GM12878 (cell line): ENCODE results near the gene PRR9. TPM values are rescaled to one million over a fixed set of nuclear protein-coding genes. Genes with fewer than 3 reads are reported as not detected.

Source experiments
- ATAC-seq: fragments of 200-7000 bp; cut with Tn5 transposase; 3 replicates; pipeline ENCODE4 v1.9.1; 2020; ENCODE audit warnings: mild to moderate bottlenecking, moderate library complexity
- BruUV-seq: library from RNA; stranded (reverse); fragments of 400-500 nt; replicated peaks from 2 replicates; lab custom pipeline; 2021; lab: Mats Ljungman, UMichigan
- CTCF ChIA-PET: fragments of 300-600 bp; sonication (Branson Sonifier 250); formaldehyde crosslinking; extraction: SDS; loops from one replicate; lab custom pipeline; 2021; ENCODE audit warnings: inconsistent platforms; lab: Yijun Ruan, JAX
- POLR2A ChIA-PET: fragments of 350-600 bp; formaldehyde crosslinking; extraction: SDS; loops from one replicate; lab custom pipeline; 2021; ENCODE audit warnings: inconsistent platforms; lab: Charles Lee
- RAD21 ChIA-PET: fragments of 300-600 bp; sonication (Branson Sonifier 250); formaldehyde crosslinking; loops from one replicate; lab custom pipeline; 2023; ENCODE audit warnings: antibody characterized with exemption; ENCODE audit not compliant: unreplicated experiment; lab: Charles Lee
- SMC1A ChIA-PET: fragments of 300-600 bp; sonication (Branson Sonifier 250); formaldehyde crosslinking; loops from one replicate; lab custom pipeline; 2023; ENCODE audit not compliant: unreplicated experiment, uncharacterized antibody; lab: Charles Lee
- DNase-seq: peaks from one replicate; pipeline ENCODE4 v3.0.0-alpha.2; 2011; ENCODE audit warnings: low read depth, low spot score
- FAIRE-seq: peaks from 3 replicates; lab custom pipeline; 2011; peaks lifted over from hg19 to GRCh38; lab: Jason Lieb, UNC
- H2AFZ ChIP-seq: 2 replicates; pipeline ENCODE4 v1.6.0; 2011; ENCODE audit warnings: low read depth, low read length, control low read depth; ENCODE audit not compliant: control insufficient read depth
- H3K27ac ChIP-seq: 2 replicates; pipeline ENCODE4 v1.5.1; 2011; ENCODE audit warnings: control low read depth; ENCODE audit not compliant: control insufficient read depth, insufficient read depth
- H3K27me3 ChIP-seq, 2 experiments: replicated peaks in 1 of 2; 2 replicates each; pipeline versions ENCODE4 v1.6.0 to v1.6.1; 2011; ENCODE audit warnings: low read length in 1 of 2; ENCODE audit not compliant: control insufficient read depth in 2 of 2, insufficient read depth in 2 of 2
- H3K36me3 ChIP-seq, 2 experiments: 2 replicates each; pipeline ENCODE4 v1.5.1; 2011; ENCODE audit warnings: low read length in 1 of 2; ENCODE audit not compliant: control insufficient read depth in 2 of 2, insufficient read depth in 2 of 2
- H3K4me1 ChIP-seq: 2 replicates; pipeline ENCODE4 v1.6.1; 2011; ENCODE audit warnings: mild to moderate bottlenecking, low read length, moderate library complexity, mixed read lengths; ENCODE audit not compliant: control insufficient read depth, insufficient read depth
- H3K4me2 ChIP-seq: 2 replicates; pipeline ENCODE4 v1.6.0; 2011; ENCODE audit warnings: control low read depth; ENCODE audit not compliant: control insufficient read depth, insufficient read depth
- H3K4me3 ChIP-seq: fragments of 200-600 bp; sonication (generic); 2 replicates; pipeline ENCODE4 v1.5.1; 2016
- H3K79me2 ChIP-seq: 2 replicates; pipeline ENCODE4 v1.6.0; 2011; ENCODE audit warnings: low read length; ENCODE audit not compliant: control insufficient read depth, insufficient read depth
- H3K9ac ChIP-seq: 2 replicates; pipeline ENCODE4 v1.8.0; 2011; ENCODE audit warnings: low read length, control low read depth, mixed read lengths; ENCODE audit not compliant: control insufficient read depth, insufficient read depth
- H3K9me3 ChIP-seq: replicated peaks from 3 replicates; pipeline ENCODE4 v1.5.1; 2011; ENCODE audit warnings: mild to moderate bottlenecking, low read length; ENCODE audit not compliant: control insufficient read depth, insufficient read depth
- H4K20me1 ChIP-seq: 2 replicates; pipeline ENCODE4 v1.6.0; 2011; ENCODE audit not compliant: control insufficient read depth, insufficient read depth
- CREB1 ChIP-seq: IDR thresholded peaks from 2 replicates; pipeline ENCODE4 v1.6.1; 2012; ENCODE audit warnings: low read depth, mild to moderate bottlenecking, inconsistent platforms
- ETV6 ChIP-seq, 2 experiments: fragments of 450-650 bp in 1 of 2; IDR thresholded peaks in 1 of 2; conservative IDR thresholded peaks in 1 of 2; 2 replicates each; pipeline ENCODE4 v1.6.1; 2014; ENCODE audit warnings: antibody characterized with exemption in 1 of 2, borderline replicate concordance in 1 of 2, low read depth in 1 of 2, mild to moderate bottlenecking in 1 of 2, moderate library complexity in 1 of 2
- MTA3 ChIP-seq: IDR thresholded peaks from 2 replicates; pipeline ENCODE4 v1.6.1; 2012; ENCODE audit warnings: low read length, inconsistent platforms, borderline replicate concordance
- RB1 ChIP-seq: fragments of 450-650 bp; formaldehyde crosslinking; IDR thresholded peaks from 2 replicates; pipeline ENCODE4 v1.6.1; 2017; ENCODE audit warnings: mild to moderate bottlenecking, borderline replicate concordance
- SMAD5 ChIP-seq: IDR thresholded peaks from 2 replicates; pipeline ENCODE4 v1.6.1; 2016; ENCODE audit warnings: antibody characterized with exemption, low read depth
- SMARCA5 ChIP-seq: fragments of 450-650 bp; IDR thresholded peaks from 2 replicates; pipeline ENCODE4 v1.6.1; 2017; ENCODE audit warnings: mild to moderate bottlenecking
- ZNF274 ChIP-seq: IDR thresholded peaks from one replicate; pipeline ENCODE4 v1.8.0; 2011; ENCODE audit not compliant: insufficient read length, insufficient read depth
- WGBS: methylation state at CpG from one replicate; pipeline ENCODE4 v1.1.6; 2016; ENCODE audit warnings: low lambda C conversion rate; ENCODE audit not compliant: insufficient replicate concordance, insufficient coverage; ENCODE audit errors: missing lambda C conversion rate; 5-methylcytosine and 5-hydroxymethylcytosine counted together
- in situ Hi-C: fragments of 300-500 bp; cut with MboI; formaldehyde crosslinking; loops from 9 replicates; pipeline ENCODE4 v1.14.3; 2018; ENCODE audit warnings: mixed read lengths
- intact Hi-C: fragments of 100-400 bp; cut with micrococcal nuclease; formaldehyde crosslinking; loops from one replicate; pipeline ENCODE4 v1.14.2; 2022; ENCODE audit not compliant: unreplicated experiment
- polyA plus RNA-seq, 11 experiments: library from polyadenylated mRNA; depleted of rRNA in 4 of 11; unstranded in 6 of 11; stranded (reverse) in 5 of 11; fragments of >200 nt; fragmentation: Nextera tagmentation in 4 of 11; fragmentation: Illumina TruSeq in 1 of 11; extraction: Ambion mirVana in 4 of 11; extraction: Trizol in 1 of 11; gene quantifications; 1 replicate in 1 of 11; 2 replicates in 10 of 11; pipeline versions ENCODE4 v1.2.1 to v1.2.3, GENCODE V29; 2011 to 2016; ENCODE audit warnings: inconsistent platforms in 2 of 11, missing spikeins in 2 of 11, low read depth in 1 of 11
- total RNA-seq, 4 experiments: library from RNA; depleted of rRNA in 3 of 4; stranded (reverse); fragments of >200 nt in 3 of 4; fragmentation: Illumina TruSeq in 1 of 4; extraction: Trizol in 1 of 4; gene quantifications; 2 replicates each; pipeline versions ENCODE4 v1.2.1 to v1.2.3, GENCODE V29; 2013 to 2021
- TF ChIP-seq, protein P1 (sequence below): IDR thresholded peaks from 2 replicates; pipeline ENCODE4 v1.6.1; 2012; ENCODE audit warnings: low read depth, low read length, improper control_type of control experiment
- TF ChIP-seq, protein P2 (sequence below): fragments of 450-650 bp; IDR thresholded peaks from 2 replicates; pipeline ENCODE4 v1.6.1; 2014; ENCODE audit warnings: mild to moderate bottlenecking

Gene PRR9
- total and polyA plus RNA-seq, 10 of the 15 experiments (the other 5 are each of a cell fraction or from before 2014, with no cell fraction given): not detected

DNA sequence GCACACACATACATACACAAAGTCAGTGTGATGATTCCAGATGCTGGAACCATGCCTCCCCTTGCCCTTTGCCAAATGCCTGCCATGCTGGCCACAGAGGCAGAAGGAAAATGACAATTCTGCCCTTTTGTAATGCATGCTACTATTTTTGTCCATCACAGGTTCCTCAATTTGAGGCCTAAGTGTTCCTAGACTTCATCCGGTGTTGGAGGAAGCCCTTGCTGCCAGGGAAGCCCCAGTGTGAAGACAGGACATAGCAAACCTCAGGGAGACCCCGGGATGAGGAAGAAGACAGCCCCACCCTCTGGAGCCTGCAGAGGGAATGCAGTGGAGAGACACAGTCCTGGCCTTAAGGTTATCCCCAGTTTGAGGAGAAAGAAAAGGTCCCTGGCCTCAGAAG is 14.4 kb downstream of the PRR9 start:
- no peaks in the 10 kb centered on the region for H3K79me2 ChIP-seq
- CTCF ChIA-PET: interaction anchor here (2.3 to 3.7 kb wide), 4 partner anchors 11 to 56 kb away, joined by 7 to 38 read pairs (median 28); no protein-coding TSS in a partner anchor
- no peaks in the 10 kb centered on the region for H3K4me1 ChIP-seq
- RAD21 ChIA-PET: interaction anchor here (1.3 to 3.2 kb wide), 3 partner anchors 29 to 45 kb away, joined by 3 to 31 read pairs (median 4); partner anchors contain the start of gene LORICRIN
- TF ChIP-seq SMARCA5: no peak
- TF ChIP-seq ETV6 (conservative IDR thresholded peaks at IDR 0.05 in 1 of 2, IDR thresholded peaks at IDR 0.05 in 1 of 2; ENCODE audit: borderline replicate concordance in 1 of 2, low read depth in 1 of 2): no peak
- no peak for TF ChIP-seq SMAD5
- TF ChIP-seq, protein P1, sequence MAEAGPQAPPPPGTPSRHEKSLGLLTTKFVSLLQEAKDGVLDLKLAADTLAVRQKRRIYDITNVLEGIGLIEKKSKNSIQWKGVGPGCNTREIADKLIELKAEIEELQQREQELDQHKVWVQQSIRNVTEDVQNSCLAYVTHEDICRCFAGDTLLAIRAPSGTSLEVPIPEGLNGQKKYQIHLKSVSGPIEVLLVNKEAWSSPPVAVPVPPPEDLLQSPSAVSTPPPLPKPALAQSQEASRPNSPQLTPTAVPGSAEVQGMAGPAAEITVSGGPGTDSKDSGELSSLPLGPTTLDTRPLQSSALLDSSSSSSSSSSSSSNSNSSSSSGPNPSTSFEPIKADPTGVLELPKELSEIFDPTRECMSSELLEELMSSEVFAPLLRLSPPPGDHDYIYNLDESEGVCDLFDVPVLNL: no peak
- H3K4me3 ChIP-seq: no peak overlapping the region
- no peak for DNase-seq
- intact Hi-C loops (no loop called here), in situ Hi-C loops (no loop called here)
- H2AFZ ChIP-seq: no peak overlapping the region
- H3K36me3 ChIP-seq: no peaks in the 10 kb centered on the region
- no peak for ATAC-seq
- FAIRE-seq: no peak
- H3K4me2 ChIP-seq: no peak overlapping the region
- H3K9me3 ChIP-seq: no peaks in the 10 kb centered on the region; the same call in 2 of the 3 replicates
- H4K20me1 ChIP-seq: no peaks in the 10 kb centered on the region
- H3K27me3 ChIP-seq: no peaks in the 10 kb centered on the region; a peak in 1 of 4 replicates
- H3K27ac ChIP-seq: no peak overlapping the region
- 3% methylated on average over 2 of the region's 2 CpGs for WGBS
- H3K9ac ChIP-seq: no peak overlapping the region
- SMC1A ChIA-PET: interaction anchor here (1.9 to 4.2 kb wide), 4 partner anchors 8 to 113 kb away, joined by 7 to 42 read pairs (median 8); no protein-coding TSS in a partner anchor
- BruUV-seq: no TSS peak
- POLR2A ChIA-PET: no interaction called here

DNA sequence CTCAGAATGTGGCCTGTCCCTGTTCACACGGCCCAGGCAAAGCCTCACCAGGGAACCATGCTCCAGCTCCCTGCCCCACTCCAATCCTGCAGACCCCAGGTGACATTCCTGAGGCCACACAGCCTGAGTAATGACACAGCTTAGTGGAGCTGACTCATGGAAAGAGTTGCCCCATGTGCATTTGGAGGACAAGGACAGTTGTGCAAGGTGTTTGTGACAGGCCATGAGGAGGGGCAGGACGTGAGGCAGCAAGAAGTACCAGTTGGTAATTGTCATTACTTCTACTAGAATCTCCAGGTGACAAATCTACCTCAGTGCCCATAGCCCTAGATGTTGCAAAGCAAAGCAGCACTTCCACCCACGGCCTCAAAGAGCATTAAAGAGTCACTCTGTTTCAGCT is 15.2 kb downstream of the PRR9 start:
- intact Hi-C loops: no loop called here
- CTCF ChIA-PET: interaction anchor here (0.8 to 3.7 kb wide), 14 partner anchors 9 to 123 kb away, joined by 3 to 38 read pairs (median 9); no protein-coding TSS in a partner anchor

More for the DNA sequence above, 15.2 kb downstream of the PRR9 start:
- Histone ChIP-seq H3K9ac (no peak overlapping the region), H2AFZ (no peak overlapping the region), H3K36me3 (no peaks in the 10 kb centered on the region), H3K27ac (no peak overlapping the region), H4K20me1 (no peaks in the 10 kb centered on the region), H3K4me2 (no peak overlapping the region), H3K4me1 (no peaks in the 10 kb centered on the region), H3K79me2 (no peaks in the 10 kb centered on the region), H3K4me3 (no peak overlapping the region)
- ChIA-PET SMC1A (interaction anchor here (0.9 to 4.2 kb wide), 15 partner anchors 8 to 123 kb away, joined by 3 to 42 read pairs (median 6); no protein-coding TSS in a partner anchor), RAD21 (interaction anchor here (1.3 to 3.2 kb wide), 10 partner anchors 8 to 114 kb away, joined by 3 to 31 read pairs (median 8); partner anchors contain the start of gene LORICRIN), POLR2A (interaction anchor here (1.1 to 2.0 kb wide), 3 partner anchors 21 to 114 kb away, joined by 5 to 9 read pairs (median 8); no protein-coding TSS in a partner anchor)
- in situ Hi-C loops: no loop called here
- no peak for FAIRE-seq
- BruUV-seq: no TSS peak
- 10% methylated on average over 3 of the region's 3 CpGs for WGBS
- DNase-seq: no peak
- peak; percentile 11; the same call in 1 of the 3 replicates for ATAC-seq
- TF ChIP-seq, protein P2, sequence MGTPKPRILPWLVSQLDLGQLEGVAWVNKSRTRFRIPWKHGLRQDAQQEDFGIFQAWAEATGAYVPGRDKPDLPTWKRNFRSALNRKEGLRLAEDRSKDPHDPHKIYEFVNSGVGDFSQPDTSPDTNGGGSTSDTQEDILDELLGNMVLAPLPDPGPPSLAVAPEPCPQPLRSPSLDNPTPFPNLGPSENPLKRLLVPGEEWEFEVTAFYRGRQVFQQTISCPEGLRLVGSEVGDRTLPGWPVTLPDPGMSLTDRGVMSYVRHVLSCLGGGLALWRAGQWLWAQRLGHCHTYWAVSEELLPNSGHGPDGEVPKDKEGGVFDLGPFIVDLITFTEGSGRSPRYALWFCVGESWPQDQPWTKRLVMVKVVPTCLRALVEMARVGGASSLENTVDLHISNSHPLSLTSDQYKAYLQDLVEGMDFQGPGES: no peak
- TF ChIP-seq CREB1: no peak
- TF ChIP-seq MTA3: no peak
- no peak for TF ChIP-seq ZNF274
- TF ChIP-seq RB1: no peak
- TF ChIP-seq, all 136 proteins: peak for 0
- H3K27me3 ChIP-seq: no peaks in the 10 kb centered on the region; a peak in 2 of 4 replicates
- H3K9me3 ChIP-seq: no peaks in the 10 kb centered on the region; the same call in 2 of the 3 replicates
